NCI-H748 (cell line): Measurements from ENCODE around the gene SLC38A9.
A peak's percentile ranks its signal among the peaks of the same experiment; 100 is the strongest.
"Not testable (repeated sequence)": the region's sequence is repeated elsewhere in the genome, so short reads cannot be mapped to it uniquely, and the experiment has no call there.

Experiments
- DNase-seq: peaks from one replicate; lab custom pipeline; 2025; ENCODE audit not compliant: unreplicated experiment; lab: John Stamatoyannopoulos, UW

SLC38A9 gene

GRCh38 chr5:55618318-55618717, 93.8 kb downstream of the SLC38A9 start:
- DNase-seq, result no peak

- DNase-seq, result no peak
Measured at GRCh38 chr5:55613112-55613868, 98.8 kb downstream of the SLC38A9 start.

- DNase-seq, result no peak
Measured at GRCh38 chr5:55610542-55610941, 101.6 kb downstream of the SLC38A9 start.

- no peak for DNase-seq
Measured at GRCh38 chr5:55609413-55609812, 102.7 kb downstream of the SLC38A9 start.

- DNase-seq, result no peak
Measured at GRCh38 chr5:55608595-55609349, 103.4 kb downstream of the SLC38A9 start.

GRCh38 chr5:55607309-55607708, 104.8 kb downstream of the SLC38A9 start:
- DNase-seq, result not testable (repeated sequence)

GRCh38 chr5:55604611-55605067, 107.5 kb downstream of the SLC38A9 start:
- DNase-seq, result no peak

GRCh38 chr5:55603922-55604321, 108.2 kb downstream of the SLC38A9 start:
- no peak for DNase-seq

GRCh38 chr5:55601628-55602027, 110.5 kb downstream of the SLC38A9 start:
- DNase-seq, result no peak

GRCh38 chr5:55601204-55601618, 110.9 kb downstream of the SLC38A9 start:
- peak; percentile 81 for DNase-seq

GRCh38 chr5:55600497-55601203, 111.5 kb downstream of the SLC38A9 start:
- no peak for DNase-seq

- no peak for DNase-seq
Measured at GRCh38 chr5:55600086-55600485, 112.0 kb downstream of the SLC38A9 start.

GRCh38 chr5:55599148-55600050, 112.7 kb downstream of the SLC38A9 start:
- no peak for DNase-seq

GRCh38 chr5:55597014-55597981, 114.8 kb downstream of the SLC38A9 start:
- DNase-seq, result no peak

- DNase-seq, result no peak
Measured at GRCh38 chr5:55594671-55595070, 117.5 kb downstream of the SLC38A9 start.

- peak; percentile 74 for DNase-seq
Measured at GRCh38 chr5:55593115-55593472, 119.0 kb downstream of the SLC38A9 start.

- DNase-seq, result no peak
Measured at GRCh38 chr5:55592388-55593114, 119.6 kb downstream of the SLC38A9 start.

GRCh38 chr5:55591686-55592085, 120.4 kb downstream of the SLC38A9 start:
- no peak for DNase-seq

- no peak for DNase-seq
Measured at GRCh38 chr5:55585206-55585610, 126.9 kb downstream of the SLC38A9 start.
